ENCODE data around the gene ACBD6.
A peak's percentile ranks its signal among the peaks of the same experiment; 100 is the strongest.

Gene ACBD6

GRCh38 chr1:180505732-180506335 lies 3.5 kb upstream of the ACBD6 start:
- TF ChIP-seq CTCF (IDR thresholded peaks at IDR 0.05; ENCODE audit: low read depth, low read length, missing control alignments) = no peak
- in situ Hi-C loops (cut with HindIII; ENCODE audit: low pct_ligation_motif_present, low sequenced_read_pairs) = loop anchor here (25.0 kb wide), 2 partner anchors 356 to 656 kb away; no protein-coding TSS in a partner anchor
- no peak overlapping the region for H3K27ac ChIP-seq
- no peaks in the 10 kb centered on the region for H3K36me3 ChIP-seq (replicated peaks)
- H3K27me3 ChIP-seq (replicated peaks) = no peaks in the 10 kb centered on the region
- no peak overlapping the region for H3K4me3 ChIP-seq (ENCODE audit: low read depth, low read length)
- no peak for DNase-seq

- no peak for DNase-seq
- TF ChIP-seq CTCF (IDR thresholded peaks at IDR 0.05; ENCODE audit: low read depth, low read length, missing control alignments) = no peak
- Histone ChIP-seq H3K27ac (no peak overlapping the region), H3K4me3 (ENCODE audit: low read depth, low read length) (no peak overlapping the region), H3K27me3 (replicated peaks) (no peaks in the 10 kb centered on the region), H3K36me3 (replicated peaks) (no peaks in the 10 kb centered on the region)
- in situ Hi-C loops (cut with HindIII; ENCODE audit: low pct_ligation_motif_present, low sequenced_read_pairs) = loop anchor here (25.0 kb wide), 2 partner anchors 358 to 658 kb away; no protein-coding TSS in a partner anchor
Observed at GRCh38 chr1:180504186-180504585, 1.8 kb upstream of the ACBD6 start.

- no peak for DNase-seq
- peak overlapping the region; percentile 96 for H3K4me3 ChIP-seq (ENCODE audit: low read depth, low read length)
- in situ Hi-C loops (cut with HindIII; ENCODE audit: low pct_ligation_motif_present, low sequenced_read_pairs) = loop anchor here (25.0 kb wide), 2 partner anchors 359 to 659 kb away; no protein-coding TSS in a partner anchor
- no peaks in the 10 kb centered on the region for H3K27me3 ChIP-seq (replicated peaks)
- no peaks in the 10 kb centered on the region for H3K36me3 ChIP-seq (replicated peaks)
- TF ChIP-seq CTCF (IDR thresholded peaks at IDR 0.05; ENCODE audit: low read depth, low read length, missing control alignments) = no peak
- peak overlapping the region; percentile 91 for H3K27ac ChIP-seq
Observed at GRCh38 chr1:180503280-180503862, 994 bp upstream of the ACBD6 start.

GRCh38 chr1:180501865-180502360 lies 464 bp downstream of the ACBD6 start:
- in situ Hi-C loops (cut with HindIII; ENCODE audit: low pct_ligation_motif_present, low sequenced_read_pairs) = loop anchor here (25.0 kb wide), 2 partner anchors 360 to 660 kb away; no protein-coding TSS in a partner anchor
- Histone ChIP-seq H3K4me3 (ENCODE audit: low read depth, low read length) (peak overlapping the region; percentile 96), H3K27me3 (replicated peaks) (no peaks in the 10 kb centered on the region), H3K27ac (peak overlapping the region; percentile 91), H3K36me3 (replicated peaks) (peaks cover 2% of the 10 kb centered on the region)
- DNase-seq = no peak
- TF ChIP-seq CTCF (IDR thresholded peaks at IDR 0.05; ENCODE audit: low read depth, low read length, missing control alignments) = no peak

- no peak for TF ChIP-seq CTCF (IDR thresholded peaks at IDR 0.05; ENCODE audit: low read depth, low read length, missing control alignments)
- no peak for DNase-seq
- Histone ChIP-seq H3K36me3 (replicated peaks) (peaks cover 2% of the 10 kb centered on the region), H3K4me3 (ENCODE audit: low read depth, low read length) (no peak overlapping the region), H3K27me3 (replicated peaks) (no peaks in the 10 kb centered on the region), H3K27ac (no peak overlapping the region)
- in situ Hi-C loops (cut with HindIII; ENCODE audit: low pct_ligation_motif_present, low sequenced_read_pairs) = loop anchor here (25.0 kb wide), 2 partner anchors 362 to 662 kb away; no protein-coding TSS in a partner anchor
Observed at GRCh38 chr1:180500689-180501088, 1.7 kb downstream of the ACBD6 start.

All from brain microvascular endothelial cell (primary cell).